ENCODE data around the gene MMP12.

Gene MMP12

GRCh38 chr11:102837156-102837555, 37.6 kb downstream of the MMP12 start:
- DNase-seq (ENCODE audit: extremely low read depth, low read depth): no peak
- TF ChIP-seq, protein P1, sequence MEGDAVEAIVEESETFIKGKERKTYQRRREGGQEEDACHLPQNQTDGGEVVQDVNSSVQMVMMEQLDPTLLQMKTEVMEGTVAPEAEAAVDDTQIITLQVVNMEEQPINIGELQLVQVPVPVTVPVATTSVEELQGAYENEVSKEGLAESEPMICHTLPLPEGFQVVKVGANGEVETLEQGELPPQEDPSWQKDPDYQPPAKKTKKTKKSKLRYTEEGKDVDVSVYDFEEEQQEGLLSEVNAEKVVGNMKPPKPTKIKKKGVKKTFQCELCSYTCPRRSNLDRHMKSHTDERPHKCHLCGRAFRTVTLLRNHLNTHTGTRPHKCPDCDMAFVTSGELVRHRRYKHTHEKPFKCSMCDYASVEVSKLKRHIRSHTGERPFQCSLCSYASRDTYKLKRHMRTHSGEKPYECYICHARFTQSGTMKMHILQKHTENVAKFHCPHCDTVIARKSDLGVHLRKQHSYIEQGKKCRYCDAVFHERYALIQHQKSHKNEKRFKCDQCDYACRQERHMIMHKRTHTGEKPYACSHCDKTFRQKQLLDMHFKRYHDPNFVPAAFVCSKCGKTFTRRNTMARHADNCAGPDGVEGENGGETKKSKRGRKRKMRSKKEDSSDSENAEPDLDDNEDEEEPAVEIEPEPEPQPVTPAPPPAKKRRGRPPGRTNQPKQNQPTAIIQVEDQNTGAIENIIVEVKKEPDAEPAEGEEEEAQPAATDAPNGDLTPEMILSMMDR (IDR thresholded peaks at IDR 0.05; ENCODE audit: low read depth, low read length): no peak

- peak; percentile 24 for DNase-seq (ENCODE audit: extremely low read depth, low read depth)
- TF ChIP-seq, protein P1 (IDR thresholded peaks at IDR 0.05; ENCODE audit: low read depth, low read length): no peak
Measured at GRCh38 chr11:102836290-102836875, 38.4 kb downstream of the MMP12 start.

GRCh38 chr11:102833731-102834130, 41.1 kb downstream of the MMP12 start:
- no peak for DNase-seq (ENCODE audit: extremely low read depth, low read depth)
- TF ChIP-seq, protein P1 (IDR thresholded peaks at IDR 0.05; ENCODE audit: low read depth, low read length): no peak

DNA sequence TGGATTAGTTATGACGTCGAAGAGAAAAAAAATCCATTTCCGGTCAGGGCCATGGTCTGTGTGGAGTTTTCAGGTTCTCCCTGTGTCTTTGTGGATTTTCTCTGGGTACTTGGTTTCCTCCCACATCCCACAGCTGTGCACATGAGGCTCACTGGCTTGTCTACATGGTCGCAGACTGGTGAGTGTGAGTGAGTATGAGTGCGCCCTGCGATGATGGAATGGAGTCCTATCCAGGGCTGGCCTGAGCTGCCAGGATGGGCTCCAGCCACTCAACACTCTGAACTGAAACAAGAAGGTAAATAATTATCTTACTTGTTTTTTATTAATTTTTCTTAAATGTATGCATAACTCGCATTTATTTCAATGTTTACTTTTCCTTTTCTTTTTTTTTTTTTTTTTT, 42.2 kb downstream of the MMP12 start:
- TF ChIP-seq, protein P1 (IDR thresholded peaks at IDR 0.05; ENCODE audit: low read depth, low read length): no peak
- no peak for DNase-seq (ENCODE audit: extremely low read depth, low read depth)

DNA sequence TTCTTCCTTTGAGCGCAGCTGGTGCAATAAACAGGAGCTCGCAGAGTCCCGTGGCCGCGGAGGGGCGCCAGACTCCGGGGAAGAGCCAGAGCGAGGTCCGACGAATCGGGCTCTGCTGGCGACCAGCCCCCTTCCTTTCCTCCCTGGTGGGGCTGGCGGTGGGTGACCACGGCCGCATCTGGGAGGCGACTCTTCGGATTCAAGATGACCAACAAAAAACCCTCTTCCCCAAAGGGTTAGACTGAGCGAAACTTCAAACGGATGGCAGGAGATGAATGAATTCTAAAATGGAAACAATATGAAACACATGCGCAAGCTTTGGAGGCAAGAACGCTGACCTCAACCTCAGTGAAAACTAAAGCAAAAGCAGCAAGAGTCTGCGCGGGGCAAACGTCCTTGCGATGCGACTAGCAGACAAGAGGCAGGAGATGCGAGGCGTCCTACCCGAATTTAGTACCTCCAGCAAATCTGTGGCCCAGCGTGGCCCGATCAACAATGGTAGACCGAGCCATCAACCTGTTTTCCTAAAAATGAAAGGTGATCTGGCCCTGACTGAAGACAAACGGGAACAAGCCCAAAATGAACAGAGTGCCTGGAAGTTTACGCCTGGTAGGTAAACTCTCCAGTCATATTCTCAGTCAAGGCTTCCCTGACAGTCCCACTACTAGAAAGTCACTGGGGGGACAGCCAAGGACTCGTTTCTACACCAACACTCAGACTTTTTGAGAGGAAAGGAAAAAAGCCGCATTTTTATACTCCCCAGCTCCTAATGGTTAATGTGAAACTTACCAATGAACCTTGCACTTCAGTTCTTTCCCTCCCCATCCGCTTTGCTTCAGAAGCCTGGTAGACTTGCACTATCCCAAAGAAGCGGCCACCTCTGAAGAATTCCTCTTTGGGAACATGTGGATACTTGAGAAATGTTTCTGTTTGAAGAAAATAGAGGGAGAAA, 43.0 kb downstream of the MMP12 start:
- TF ChIP-seq, protein P1 (IDR thresholded peaks at IDR 0.05; ENCODE audit: low read depth, low read length): peak; percentile 88
- DNase-seq (ENCODE audit: extremely low read depth, low read depth): no peak

- TF ChIP-seq, protein P1 (IDR thresholded peaks at IDR 0.05; ENCODE audit: low read depth, low read length): no peak
- DNase-seq (ENCODE audit: extremely low read depth, low read depth): no peak
Measured at GRCh38 chr11:102831128-102831488, 43.7 kb downstream of the MMP12 start.

Measured in AG09319 (cell line).